Coronary artery (tissue), 2 donors: ENCODE data around the gene ZNF275.
"Not testable (repeated sequence)": the region's sequence is repeated elsewhere in the genome, so short reads cannot be mapped to it uniquely, and the experiment has no call there.

Experiments used
- DNase-seq: peaks from one replicate; pipeline ENCODE4 v3.0.0-alpha.2; 2017; ENCODE audit warnings: low spot score
- H3K27ac ChIP-seq, 2 donors: fragments of 200-600 bp; sonication (generic); one replicate each; pipeline ENCODE4 v1.5.1; 2016 to 2019
- H3K4me3 ChIP-seq: fragments of 200-600 bp; sonication (generic); 2 replicates; pipeline ENCODE4 v1.5.1; 2016; ENCODE audit warnings: mild to moderate bottlenecking, moderate library complexity
- TF ChIP-seq, protein P1 (sequence below): fragments of 200-600 bp; sonication (generic); IDR thresholded peaks from one replicate; pipeline ENCODE4 v1.5.1; 2019; ENCODE audit warnings: antibody characterized with exemption

Gene ZNF275

DNA sequence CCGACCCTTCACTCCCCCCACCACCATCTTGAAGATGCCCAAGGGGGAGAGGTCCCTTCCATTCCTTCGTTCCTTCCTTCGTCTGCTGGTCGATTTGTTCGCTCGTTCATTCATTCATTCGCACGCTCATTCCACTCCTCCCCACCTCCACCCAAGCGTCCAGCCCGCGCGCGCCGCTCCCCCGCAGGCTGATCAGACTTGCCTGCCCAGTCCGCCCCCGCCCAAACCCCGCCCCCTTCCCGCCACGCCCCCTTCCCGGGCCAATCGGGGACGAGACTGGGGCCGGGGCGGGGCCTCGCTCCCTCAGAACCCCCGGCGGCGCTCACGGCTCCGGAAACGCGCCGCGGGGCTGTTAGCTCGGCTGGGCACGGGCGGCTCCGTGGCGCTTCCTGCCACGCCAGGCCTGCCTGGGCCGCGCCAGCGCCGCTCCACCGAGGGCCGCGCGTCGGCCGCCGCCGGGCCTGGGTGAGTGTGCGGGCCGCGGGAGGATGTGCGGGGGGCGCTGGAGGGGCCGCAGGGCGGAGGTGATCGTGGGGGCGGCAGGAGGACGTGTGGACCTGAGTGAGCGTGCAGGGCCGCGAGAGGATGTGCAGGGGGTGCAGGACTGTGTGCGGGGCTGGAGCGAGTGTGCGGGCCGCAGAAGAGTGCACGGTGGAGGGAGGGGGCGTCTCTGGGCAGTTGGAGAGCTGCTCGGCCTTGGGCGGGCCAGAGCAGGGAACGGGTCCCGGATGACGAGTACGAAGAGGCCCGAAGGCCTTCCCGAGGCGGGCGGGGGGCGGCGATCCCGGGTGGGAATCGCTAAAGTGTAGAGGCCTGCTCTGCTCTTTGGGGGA, at the start of gene ZNF275:
TSS of gene ZNF275 (plus strand) at position 333 of the 833 bp plus-strand sequence. CDS start 2,527 bp downstream, outside the sequence.
- TF ChIP-seq, protein P1, sequence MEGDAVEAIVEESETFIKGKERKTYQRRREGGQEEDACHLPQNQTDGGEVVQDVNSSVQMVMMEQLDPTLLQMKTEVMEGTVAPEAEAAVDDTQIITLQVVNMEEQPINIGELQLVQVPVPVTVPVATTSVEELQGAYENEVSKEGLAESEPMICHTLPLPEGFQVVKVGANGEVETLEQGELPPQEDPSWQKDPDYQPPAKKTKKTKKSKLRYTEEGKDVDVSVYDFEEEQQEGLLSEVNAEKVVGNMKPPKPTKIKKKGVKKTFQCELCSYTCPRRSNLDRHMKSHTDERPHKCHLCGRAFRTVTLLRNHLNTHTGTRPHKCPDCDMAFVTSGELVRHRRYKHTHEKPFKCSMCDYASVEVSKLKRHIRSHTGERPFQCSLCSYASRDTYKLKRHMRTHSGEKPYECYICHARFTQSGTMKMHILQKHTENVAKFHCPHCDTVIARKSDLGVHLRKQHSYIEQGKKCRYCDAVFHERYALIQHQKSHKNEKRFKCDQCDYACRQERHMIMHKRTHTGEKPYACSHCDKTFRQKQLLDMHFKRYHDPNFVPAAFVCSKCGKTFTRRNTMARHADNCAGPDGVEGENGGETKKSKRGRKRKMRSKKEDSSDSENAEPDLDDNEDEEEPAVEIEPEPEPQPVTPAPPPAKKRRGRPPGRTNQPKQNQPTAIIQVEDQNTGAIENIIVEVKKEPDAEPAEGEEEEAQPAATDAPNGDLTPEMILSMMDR: no peak
- Histone ChIP-seq H3K27ac (peak within 1 kb of the TSS; percentile 23 to 76), H3K4me3 (peak within 1 kb of the TSS; percentile 88)
- DNase-seq: peak; percentile 87

DNA sequence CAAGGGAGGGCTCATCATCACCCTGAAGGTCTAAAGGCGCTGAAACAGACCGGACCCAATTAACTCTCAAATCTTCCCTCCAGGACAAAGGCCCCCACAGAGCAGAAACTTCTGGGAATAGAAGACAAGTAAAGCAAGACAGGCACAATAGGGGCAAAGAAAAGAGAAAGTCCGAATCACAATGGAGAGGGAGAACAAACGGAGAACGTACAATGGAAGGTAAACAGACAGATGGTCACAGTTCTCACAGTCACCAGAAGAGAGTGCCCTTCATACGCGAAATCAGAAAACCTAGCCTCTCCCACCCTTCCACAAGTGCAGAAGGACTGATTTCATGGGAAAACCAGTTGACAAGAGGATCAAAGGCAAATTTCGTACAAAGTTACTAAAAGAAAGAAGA, 48.3 kb upstream of the ZNF275 start:
- not testable (repeated sequence) for DNase-seq, H3K4me3 ChIP-seq, H3K27ac ChIP-seq

DNA sequence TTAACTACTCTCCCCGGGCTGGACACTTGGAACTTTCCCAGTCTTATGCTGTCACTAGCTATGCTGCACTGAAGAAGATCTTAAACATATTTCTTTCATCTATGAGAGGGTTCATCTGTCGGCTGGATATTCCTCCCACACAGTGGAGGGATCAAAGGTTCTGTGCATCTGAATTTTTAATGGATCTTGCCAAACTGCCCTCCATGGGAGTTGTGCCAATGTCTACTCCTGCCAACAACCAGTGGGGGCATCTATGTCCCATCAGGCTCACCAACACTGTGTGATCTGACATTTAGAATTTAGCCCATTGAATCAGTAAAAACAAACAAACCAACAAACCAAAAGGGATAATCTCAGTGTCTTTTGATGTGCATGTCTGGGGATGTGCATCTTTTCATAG, 45.1 kb upstream of the ZNF275 start:
- not testable (repeated sequence) for DNase-seq, H3K4me3 ChIP-seq, H3K27ac ChIP-seq

- not testable (repeated sequence) for DNase-seq, H3K27ac ChIP-seq, H3K4me3 ChIP-seq
These were observed 40.4 kb upstream of the ZNF275 start for GRCh38 chrX:153293485-153294071.

DNA sequence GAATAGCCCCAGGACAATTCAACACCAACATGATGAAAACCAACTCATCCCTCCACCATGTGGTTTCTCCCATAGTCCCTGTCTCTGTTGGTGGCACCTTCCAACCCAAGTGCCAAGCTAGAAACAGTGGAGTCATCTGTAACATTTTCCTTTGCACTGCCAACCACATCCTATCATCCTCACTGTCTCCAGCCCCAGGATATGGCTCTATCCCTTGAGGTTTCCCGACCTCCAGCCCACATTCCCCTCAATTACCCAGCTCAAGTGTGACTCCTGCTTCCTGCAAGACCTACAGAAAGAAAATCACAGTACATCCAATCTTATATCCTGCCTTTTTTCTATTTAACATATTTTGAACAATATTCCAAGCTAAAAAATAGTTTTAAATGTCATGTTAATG, 36.6 kb upstream of the ZNF275 start:
- TF ChIP-seq, protein P1: no peak
- DNase-seq: no peak
- Histone ChIP-seq H3K4me3 (no peak overlapping the region), H3K27ac (no peak overlapping the region)

- TF ChIP-seq, protein P1: no peak
- Histone ChIP-seq H3K4me3 (no peak overlapping the region), H3K27ac (no peak overlapping the region)
- DNase-seq: no peak
These were observed 34.1 kb upstream of the ZNF275 start for GRCh38 chrX:153299855-153300254.

DNA sequence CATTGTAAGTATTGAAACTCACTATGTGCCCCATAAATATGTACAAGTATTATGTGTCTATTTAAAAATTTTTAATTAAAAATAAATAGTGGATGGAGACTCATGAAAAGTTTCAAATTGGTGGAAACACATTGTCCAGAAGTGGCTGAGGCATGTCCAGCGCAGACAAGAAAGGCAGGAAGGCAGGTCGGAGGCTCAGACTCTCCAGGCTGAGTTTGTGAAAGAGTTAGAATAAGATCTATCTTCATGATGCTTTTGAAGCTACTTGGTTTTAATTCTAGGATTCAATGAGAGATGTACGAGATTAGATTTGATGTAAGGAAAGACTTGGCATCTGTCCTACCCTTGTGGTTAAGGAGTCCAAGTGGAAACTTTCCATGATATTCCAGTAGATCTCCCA, 32.2 kb upstream of the ZNF275 start:
- TF ChIP-seq, protein P1: no peak
- no peak for DNase-seq
- Histone ChIP-seq H3K27ac (no peak overlapping the region), H3K4me3 (no peak overlapping the region)

DNA sequence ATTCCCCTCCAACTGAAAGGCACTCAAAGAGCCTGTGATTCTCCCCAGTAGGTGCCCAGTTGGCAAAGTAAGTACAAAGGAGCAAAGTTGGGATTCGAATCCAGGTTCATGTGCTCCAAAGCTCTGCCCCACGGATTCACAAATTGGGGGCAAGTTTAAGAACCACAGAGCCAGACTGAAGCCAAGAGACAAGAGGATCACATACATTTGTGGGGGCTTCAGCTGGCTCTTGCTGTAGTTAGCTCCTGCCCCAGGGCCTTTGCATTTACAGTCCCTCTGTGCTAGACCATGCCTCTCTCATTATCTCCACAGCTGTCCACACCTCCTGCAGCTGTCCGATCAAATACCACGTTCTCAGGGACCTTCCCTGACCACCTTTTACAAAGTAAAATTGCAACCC, 31.2 kb upstream of the ZNF275 start:
- peak; percentile 29 for DNase-seq
- TF ChIP-seq, protein P1: no peak
- H3K4me3 ChIP-seq: no peak overlapping the region
- H3K27ac ChIP-seq: no peak overlapping the region
